Loucy (cell line): ENCODE data around the gene PPP2R2B.

Experiments
- CTCF ChIP-seq: fragments of 200-600 bp; sonication (generic); conservative IDR thresholded peaks from 2 replicates; pipeline ENCODE4 v1.5.1; 2014; ENCODE audit warnings: mild to moderate bottlenecking, antibody characterized with exemption, low read length
- EZH2phosphoT487 ChIP-seq: fragments of 200-600 bp; IDR thresholded peaks from 2 replicates; pipeline ENCODE4 v1.6.1; 2018; ENCODE audit warnings: antibody characterized with exemption, mild to moderate bottlenecking, moderate library complexity, borderline replicate concordance

- TF ChIP-seq CTCF (no peak), EZH2phosphoT487 (no peak)
Measured at GRCh38 chr5:146751781-146752401, 126.7 kb downstream of the PPP2R2B start.
